ENCODE measurements around the gene VAMP7.

VAMP7 gene

DNA sequence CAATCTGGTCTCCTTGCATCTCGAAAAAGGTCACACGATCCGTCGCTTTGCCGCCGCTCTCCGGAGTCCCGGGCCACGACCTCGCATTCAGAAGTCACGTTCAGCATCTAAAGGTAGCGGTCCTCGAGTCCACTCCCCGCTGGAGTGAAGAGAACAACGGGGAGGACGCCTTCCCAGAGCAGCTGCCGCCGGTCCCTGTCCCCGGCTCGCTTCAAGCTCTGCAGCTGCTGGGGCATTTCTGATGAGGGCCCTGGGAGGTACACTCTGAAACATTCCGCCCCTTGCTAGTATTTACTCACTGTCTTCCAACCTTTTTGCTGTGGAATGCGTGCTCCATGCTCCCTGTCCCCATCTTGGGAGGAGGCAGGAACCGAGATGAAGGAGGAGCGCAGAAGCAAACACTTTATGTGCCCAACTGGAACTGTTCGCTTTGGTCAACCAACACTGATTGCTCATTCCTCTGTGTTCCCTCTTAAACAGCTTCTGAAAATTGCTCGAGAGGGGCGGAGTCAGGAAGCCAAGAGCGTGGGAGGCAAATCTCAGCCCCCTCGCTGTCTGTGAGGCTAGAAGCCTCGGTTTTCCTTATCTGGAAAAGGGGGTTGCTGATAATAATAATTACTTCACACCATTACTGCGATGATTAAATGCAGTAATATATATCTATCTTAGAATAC, 6.4 kb upstream of the VAMP7 start:
- no peaks in the 10 kb centered on the region for H3K9me3 ChIP-seq
- TF ChIP-seq Cebpa-rat (IDR thresholded peaks at IDR 0.05), result no peak
- H3K27ac ChIP-seq, result no peak overlapping the region
- H4K20me1 ChIP-seq, result no peaks in the 10 kb centered on the region
- H3K27me3 ChIP-seq, result no peaks in the 10 kb centered on the region; the same call in 1 of the 2 replicates
- no peak overlapping the region for H3K4me2 ChIP-seq
- H3K4me1 ChIP-seq, result no peaks in the 10 kb centered on the region
- no peaks in the 10 kb centered on the region for H3K36me3 ChIP-seq
- no peak overlapping the region for H3K9ac ChIP-seq
- no peak overlapping the region for H3K4me3 ChIP-seq

DNA sequence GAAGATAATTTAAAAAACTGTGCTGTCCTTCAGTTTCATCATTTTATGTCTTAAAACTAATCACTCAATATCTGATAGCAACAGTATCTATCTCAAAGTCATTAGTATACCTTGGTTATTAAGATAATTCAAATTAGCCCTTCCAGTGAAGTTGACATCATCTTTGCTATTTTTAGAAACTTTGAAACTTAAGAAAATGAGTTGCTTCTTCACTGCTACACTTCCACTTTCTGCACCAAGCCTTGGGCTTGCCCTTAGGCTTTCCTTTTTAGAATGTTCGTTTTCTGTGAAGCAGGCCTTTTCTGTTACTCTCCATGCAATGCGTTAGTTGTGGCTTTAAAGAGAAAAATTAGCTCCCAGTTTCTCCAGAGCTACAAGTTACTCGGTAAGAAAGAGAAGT, 4.4 kb upstream of the VAMP7 start:
- Histone ChIP-seq H4K20me1 (no peaks in the 10 kb centered on the region), H3K9me3 (no peaks in the 10 kb centered on the region), H3K27ac (no peak overlapping the region), H3K4me2 (no peak overlapping the region), H3K36me3 (no peaks in the 10 kb centered on the region), H3K4me3 (no peak overlapping the region), H3K4me1 (no peaks in the 10 kb centered on the region), H3K27me3 (no peaks in the 10 kb centered on the region; the same call in 1 of the 2 replicates), H3K9ac (no peak overlapping the region)
- TF ChIP-seq Cebpa-rat (IDR thresholded peaks at IDR 0.05), result no peak

GRCh38 chrX:155877288-155877687, 3.9 kb upstream of the VAMP7 start:
- Histone ChIP-seq H3K9me3 (no peaks in the 10 kb centered on the region), H3K27ac (no peak overlapping the region), H4K20me1 (no peaks in the 10 kb centered on the region), H3K9ac (no peak overlapping the region), H3K4me1 (peaks cover 4% of the 10 kb centered on the region), H3K4me2 (no peak overlapping the region), H3K27me3 (no peaks in the 10 kb centered on the region; the same call in 1 of the 2 replicates), H3K36me3 (no peaks in the 10 kb centered on the region), H3K4me3 (no peak overlapping the region)
- no peak for TF ChIP-seq Cebpa-rat (IDR thresholded peaks at IDR 0.05)

- Histone ChIP-seq H3K9ac (peak overlapping the region; percentile 74; the same call in 1 of the 2 replicates), H3K4me1 (peaks cover 6% of the 10 kb centered on the region), H3K9me3 (no peaks in the 10 kb centered on the region), H3K4me2 (peak overlapping the region; percentile 49), H3K27ac (no peak overlapping the region), H4K20me1 (no peaks in the 10 kb centered on the region), H3K36me3 (no peaks in the 10 kb centered on the region), H3K27me3 (no peaks in the 10 kb centered on the region; the same call in 1 of the 2 replicates), H3K4me3 (peak overlapping the region; percentile 74)
- no peak for TF ChIP-seq Cebpa-rat (IDR thresholded peaks at IDR 0.05)
Measured at GRCh38 chrX:155880586-155881157, 473 bp upstream of the VAMP7 start.

GRCh38 chrX:155886409-155886808, 5.3 kb downstream of the VAMP7 start:
- Histone ChIP-seq H3K4me2 (no peak overlapping the region), H4K20me1 (no peaks in the 10 kb centered on the region), H3K9me3 (no peaks in the 10 kb centered on the region), H3K27ac (no peak overlapping the region), H3K4me3 (no peak overlapping the region), H3K4me1 (peaks cover 6% of the 10 kb centered on the region), H3K27me3 (no peaks in the 10 kb centered on the region), H3K36me3 (peaks cover 17% of the 10 kb centered on the region), H3K9ac (no peak overlapping the region)
- no peak for TF ChIP-seq Cebpa-rat (IDR thresholded peaks at IDR 0.05)

DNA sequence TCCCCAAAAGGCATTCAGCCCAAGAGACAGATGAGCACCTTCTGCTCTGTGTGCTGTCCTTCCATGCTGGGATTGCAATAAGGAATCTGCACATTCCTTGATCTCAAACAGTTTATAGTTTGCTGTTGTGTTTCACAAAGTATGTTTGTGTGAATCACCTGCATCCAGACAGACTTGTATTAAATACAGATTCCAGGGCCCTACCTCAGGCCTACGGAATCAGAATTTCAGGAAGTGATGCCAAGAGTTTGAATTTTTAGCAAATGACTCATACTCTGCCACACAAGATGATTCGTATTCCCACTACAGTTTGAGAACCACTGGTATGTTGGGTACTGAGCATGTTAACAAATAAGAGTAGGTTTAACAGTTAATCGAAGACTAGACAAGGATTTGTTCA, 7.0 kb downstream of the VAMP7 start:
- Histone ChIP-seq H3K27me3 (no peaks in the 10 kb centered on the region), H3K9ac (no peak overlapping the region), H3K36me3 (peaks cover 33% of the 10 kb centered on the region), H3K4me3 (no peak overlapping the region), H3K9me3 (no peaks in the 10 kb centered on the region), H3K4me2 (no peak overlapping the region), H3K4me1 (no peaks in the 10 kb centered on the region), H4K20me1 (no peaks in the 10 kb centered on the region), H3K27ac (no peak overlapping the region)
- TF ChIP-seq Cebpa-rat (IDR thresholded peaks at IDR 0.05), result no peak

GRCh38 chrX:155889328-155889727, 8.2 kb downstream of the VAMP7 start:
- Histone ChIP-seq H3K36me3 (peaks cover 43% of the 10 kb centered on the region), H3K4me3 (no peak overlapping the region), H3K27ac (no peak overlapping the region), H3K27me3 (no peaks in the 10 kb centered on the region), H3K4me2 (no peak overlapping the region), H3K9ac (no peak overlapping the region), H3K9me3 (no peaks in the 10 kb centered on the region), H3K4me1 (no peaks in the 10 kb centered on the region), H4K20me1 (no peaks in the 10 kb centered on the region)
- TF ChIP-seq Cebpa-rat (IDR thresholded peaks at IDR 0.05), result no peak

DNA sequence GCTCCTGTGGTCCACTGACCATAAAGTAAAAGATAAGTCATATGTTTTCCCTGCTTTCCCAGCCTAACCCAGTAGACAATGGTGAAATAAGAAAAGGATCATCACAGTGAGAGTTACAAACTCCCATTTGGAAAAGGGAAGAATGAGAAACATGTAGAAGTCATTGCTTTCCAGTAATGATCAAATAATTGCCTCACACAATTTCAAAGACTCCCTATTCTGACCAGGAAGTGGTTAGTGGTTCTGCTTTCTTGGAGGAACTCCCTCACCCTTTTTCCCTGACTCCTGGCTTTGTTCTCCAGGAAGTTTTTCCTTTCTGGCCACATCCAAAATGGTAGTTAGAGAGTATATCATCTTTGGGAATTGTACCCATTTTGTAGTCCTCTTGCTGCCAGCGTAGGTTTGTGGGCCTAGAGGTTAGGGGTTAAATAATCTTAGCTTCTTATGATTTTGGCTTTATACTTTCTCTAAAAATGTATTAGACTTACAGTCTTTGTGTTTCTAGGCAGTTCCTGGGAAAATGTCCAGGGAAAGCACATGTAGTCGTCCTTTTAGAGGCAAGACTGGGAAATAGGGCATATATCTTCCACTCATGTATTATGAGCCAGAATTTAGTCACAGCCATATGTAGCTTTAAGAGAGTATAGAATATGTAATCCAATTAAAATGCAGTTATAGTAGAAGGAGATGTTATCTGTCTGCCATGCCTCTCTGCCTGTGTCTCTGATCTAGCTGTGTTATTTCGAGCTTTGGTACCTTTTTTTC, 10.5 kb downstream of the VAMP7 start:
- Histone ChIP-seq H3K4me2 (no peak overlapping the region), H3K27me3 (no peaks in the 10 kb centered on the region), H3K36me3 (peaks cover 61% of the 10 kb centered on the region), H3K9ac (no peak overlapping the region), H3K4me3 (no peak overlapping the region), H3K4me1 (no peaks in the 10 kb centered on the region), H4K20me1 (no peaks in the 10 kb centered on the region), H3K27ac (no peak overlapping the region), H3K9me3 (no peaks in the 10 kb centered on the region)
- no peak for TF ChIP-seq Cebpa-rat (IDR thresholded peaks at IDR 0.05)

DNA sequence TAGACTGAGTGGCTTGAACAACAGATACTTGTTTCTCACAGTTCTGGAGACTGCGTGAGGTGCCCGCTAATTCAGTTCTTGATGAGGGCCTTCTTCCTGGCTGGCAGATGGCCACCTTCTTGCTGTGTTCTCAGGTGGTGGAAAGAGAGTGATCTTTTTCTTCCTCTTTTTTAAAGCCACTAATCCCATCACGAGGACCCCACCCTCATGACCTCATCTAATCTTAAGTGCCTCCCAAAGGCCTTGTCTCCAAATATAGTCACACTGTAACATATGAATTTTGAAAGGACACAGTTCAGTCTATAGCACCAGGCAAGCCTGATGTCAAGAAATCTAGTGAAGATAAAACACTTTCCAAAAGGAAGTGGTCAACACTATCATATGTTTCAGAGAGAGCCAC, 12.4 kb downstream of the VAMP7 start:
- H3K27ac ChIP-seq, result no peak overlapping the region
- no peaks in the 10 kb centered on the region for H3K9me3 ChIP-seq
- H3K9ac ChIP-seq, result no peak overlapping the region
- H3K4me1 ChIP-seq, result no peaks in the 10 kb centered on the region
- no peaks in the 10 kb centered on the region for H3K27me3 ChIP-seq
- H3K4me3 ChIP-seq, result no peak overlapping the region
- no peak for TF ChIP-seq Cebpa-rat (IDR thresholded peaks at IDR 0.05)
- no peak overlapping the region for H3K4me2 ChIP-seq
- no peaks in the 10 kb centered on the region for H4K20me1 ChIP-seq
- peaks cover 69% of the 10 kb centered on the region for H3K36me3 ChIP-seq

DNA sequence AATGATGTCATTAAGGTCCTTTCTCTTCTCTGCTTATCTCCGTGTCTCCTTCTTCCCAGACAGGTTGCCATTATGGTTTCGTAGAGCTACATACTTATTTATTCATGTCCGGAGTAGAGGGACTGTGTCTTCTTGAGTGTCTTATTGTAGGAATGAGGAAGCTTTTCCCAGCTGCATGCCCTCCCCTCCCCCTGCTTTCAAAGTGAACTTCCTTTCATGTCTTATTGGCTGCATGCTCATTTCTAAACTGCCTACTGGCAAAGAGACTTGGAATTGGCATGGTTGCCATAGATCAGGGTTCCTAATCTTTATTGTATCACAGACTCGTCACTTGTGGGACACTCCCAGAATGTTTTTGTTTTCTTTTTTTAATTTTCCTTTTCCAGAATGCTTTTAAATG, 15.4 kb downstream of the VAMP7 start:
- Histone ChIP-seq H3K27me3 (no peaks in the 10 kb centered on the region), H3K9ac (no peak overlapping the region), H3K4me2 (no peak overlapping the region), H3K9me3 (peaks cover 5% of the 10 kb centered on the region; the same call in 1 of the 2 replicates), H4K20me1 (no peaks in the 10 kb centered on the region), H3K27ac (no peak overlapping the region), H3K4me1 (no peaks in the 10 kb centered on the region), H3K4me3 (no peak overlapping the region), H3K36me3 (peaks cover 73% of the 10 kb centered on the region)
- no peak for TF ChIP-seq Cebpa-rat (IDR thresholded peaks at IDR 0.05)

Data from BLaER1 (cell line).